GM13977 (cell line): ENCODE data around the gene WDFY2.
"Not testable (repeated sequence)": the region's sequence is repeated elsewhere in the genome, so short reads cannot be mapped to it uniquely, and the experiment has no call there.

ENCODE experiments used
- DNase-seq: peaks from one replicate; pipeline ENCODE4 v3.0.0; 2012; ENCODE audit warnings: low spot score
- in situ Hi-C: fragments of 300-500 bp; cut with MboI; formaldehyde crosslinking; loops from one replicate; pipeline ENCODE4 v1.12.0; 2022; ENCODE audit warnings: low sequenced_read_pairs, low pct_unique_long_range_greater_than_20kb, mixed read lengths, inconsistent platforms; ENCODE audit not compliant: unreplicated experiment
- TF ChIP-seq, protein P1 (sequence below): IDR thresholded peaks from 2 replicates; pipeline ENCODE4 v1.5.1; 2012; ENCODE audit warnings: mild to moderate bottlenecking, control low read depth; ENCODE audit not compliant: insufficient read depth; ENCODE audit errors: extremely low read depth, missing control alignments

The WDFY2 gene

DNA sequence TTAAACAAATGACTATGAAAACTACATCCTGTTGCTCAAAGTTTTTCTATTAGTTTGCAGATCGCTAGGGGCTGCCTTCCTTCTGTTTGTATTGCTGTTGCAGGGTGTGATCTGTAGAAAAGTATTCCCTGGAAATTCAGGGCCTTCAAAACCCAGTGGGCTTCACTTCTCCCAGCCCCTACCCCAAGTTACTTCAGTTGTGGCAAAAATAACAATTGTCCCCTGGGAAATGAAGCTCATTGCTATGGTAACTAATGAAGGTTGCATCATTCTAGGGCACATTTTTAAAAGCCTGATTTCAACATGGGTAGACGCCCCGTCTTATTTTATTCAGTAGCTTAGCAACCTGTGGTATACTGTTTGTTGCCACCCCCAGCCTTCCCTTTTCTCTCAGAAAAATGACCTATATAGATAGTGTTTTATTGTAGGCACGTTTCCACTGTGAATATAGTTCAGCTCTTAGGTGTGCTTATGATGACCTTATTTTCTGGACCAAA is 60.9 kb downstream of the WDFY2 start:
- in situ Hi-C loops = no loop called here
- TF ChIP-seq, protein P1, sequence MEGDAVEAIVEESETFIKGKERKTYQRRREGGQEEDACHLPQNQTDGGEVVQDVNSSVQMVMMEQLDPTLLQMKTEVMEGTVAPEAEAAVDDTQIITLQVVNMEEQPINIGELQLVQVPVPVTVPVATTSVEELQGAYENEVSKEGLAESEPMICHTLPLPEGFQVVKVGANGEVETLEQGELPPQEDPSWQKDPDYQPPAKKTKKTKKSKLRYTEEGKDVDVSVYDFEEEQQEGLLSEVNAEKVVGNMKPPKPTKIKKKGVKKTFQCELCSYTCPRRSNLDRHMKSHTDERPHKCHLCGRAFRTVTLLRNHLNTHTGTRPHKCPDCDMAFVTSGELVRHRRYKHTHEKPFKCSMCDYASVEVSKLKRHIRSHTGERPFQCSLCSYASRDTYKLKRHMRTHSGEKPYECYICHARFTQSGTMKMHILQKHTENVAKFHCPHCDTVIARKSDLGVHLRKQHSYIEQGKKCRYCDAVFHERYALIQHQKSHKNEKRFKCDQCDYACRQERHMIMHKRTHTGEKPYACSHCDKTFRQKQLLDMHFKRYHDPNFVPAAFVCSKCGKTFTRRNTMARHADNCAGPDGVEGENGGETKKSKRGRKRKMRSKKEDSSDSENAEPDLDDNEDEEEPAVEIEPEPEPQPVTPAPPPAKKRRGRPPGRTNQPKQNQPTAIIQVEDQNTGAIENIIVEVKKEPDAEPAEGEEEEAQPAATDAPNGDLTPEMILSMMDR = no peak
- peak; percentile 51 for DNase-seq

DNA sequence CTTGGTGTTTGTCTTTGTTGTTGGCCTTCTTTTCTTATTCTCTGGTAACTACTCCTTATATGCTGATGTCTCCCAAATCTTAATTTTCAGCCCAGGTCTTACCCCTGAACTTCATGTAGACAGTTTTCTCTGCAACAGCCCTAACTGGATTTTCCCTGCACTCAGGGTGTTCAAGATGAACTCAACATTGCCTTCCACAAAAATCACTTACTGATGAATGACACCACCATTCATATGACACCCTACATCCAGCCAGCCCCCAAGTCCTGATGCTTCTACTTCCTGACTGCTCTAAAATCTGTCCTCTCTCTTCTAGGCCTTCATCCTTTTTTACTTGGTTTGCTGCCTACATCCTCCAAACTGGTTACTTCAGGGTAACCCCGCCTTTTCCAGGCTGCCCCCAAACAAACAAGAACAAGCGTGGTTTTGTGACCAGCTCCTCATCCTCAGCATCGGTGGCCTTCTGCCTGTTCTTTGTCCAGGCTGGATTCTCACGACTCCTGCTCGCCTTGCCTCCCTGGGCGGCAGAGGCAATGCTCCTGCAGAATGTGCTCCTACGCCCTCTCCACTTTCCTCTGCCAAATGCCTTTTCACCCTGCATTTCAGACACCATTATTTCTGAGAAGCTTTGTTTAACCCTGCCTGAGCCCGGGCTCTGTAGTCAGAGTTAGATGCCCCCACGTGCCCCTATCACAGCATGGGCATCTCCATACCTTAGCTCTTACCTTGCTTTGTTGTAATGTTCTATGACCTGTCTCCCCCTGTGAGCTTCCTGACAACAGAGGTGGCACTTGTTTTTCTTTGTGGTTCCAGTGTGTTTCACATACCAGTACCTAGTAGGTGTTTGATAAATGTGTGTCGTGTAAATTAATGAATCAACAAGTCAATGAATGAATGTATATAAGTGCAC is 61.8 kb downstream of the WDFY2 start:
- no peak for DNase-seq
- in situ Hi-C loops = no loop called here
- TF ChIP-seq, protein P1 = no peak

DNA sequence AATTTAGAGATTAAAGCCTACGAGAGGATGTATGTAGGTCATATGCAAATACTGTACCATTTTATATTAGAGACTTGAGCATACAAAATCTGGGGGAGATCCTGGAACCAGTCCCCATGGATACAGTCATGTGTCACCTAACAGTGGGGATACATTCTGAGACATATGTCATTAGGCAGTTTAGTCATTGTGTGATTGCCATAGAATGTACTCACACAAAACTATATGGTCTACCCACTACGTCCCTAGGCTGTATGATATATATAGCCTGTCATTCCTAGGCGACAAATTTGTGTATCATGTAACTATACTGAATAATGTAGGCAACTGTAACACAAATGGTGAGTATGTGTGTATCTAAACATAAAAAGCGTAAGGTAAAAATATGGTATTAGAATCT is 62.8 kb downstream of the WDFY2 start:
- in situ Hi-C loops = no loop called here
- TF ChIP-seq, protein P1 = no peak
- no peak for DNase-seq

DNA sequence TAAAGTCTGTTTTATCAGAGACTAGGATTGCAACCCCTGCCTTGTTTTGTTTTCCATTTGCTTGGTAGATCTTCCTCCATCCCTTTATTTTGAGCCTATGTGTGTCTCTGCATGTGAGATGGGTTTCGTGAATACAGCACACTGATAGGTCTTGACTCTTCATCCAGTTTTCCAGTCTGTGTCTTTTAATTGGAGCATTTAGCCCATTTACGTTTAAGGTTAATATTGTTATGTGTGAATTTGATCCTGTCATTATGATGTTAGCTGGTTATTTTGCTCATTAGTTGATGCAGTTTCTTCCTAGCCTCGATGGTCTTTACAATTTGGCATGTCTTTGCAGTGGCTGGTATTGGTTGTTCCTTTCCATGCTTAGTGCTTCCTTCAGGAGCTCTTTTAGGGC is 67.9 kb downstream of the WDFY2 start:
- in situ Hi-C loops, DNase-seq: not testable (repeated sequence)

DNA sequence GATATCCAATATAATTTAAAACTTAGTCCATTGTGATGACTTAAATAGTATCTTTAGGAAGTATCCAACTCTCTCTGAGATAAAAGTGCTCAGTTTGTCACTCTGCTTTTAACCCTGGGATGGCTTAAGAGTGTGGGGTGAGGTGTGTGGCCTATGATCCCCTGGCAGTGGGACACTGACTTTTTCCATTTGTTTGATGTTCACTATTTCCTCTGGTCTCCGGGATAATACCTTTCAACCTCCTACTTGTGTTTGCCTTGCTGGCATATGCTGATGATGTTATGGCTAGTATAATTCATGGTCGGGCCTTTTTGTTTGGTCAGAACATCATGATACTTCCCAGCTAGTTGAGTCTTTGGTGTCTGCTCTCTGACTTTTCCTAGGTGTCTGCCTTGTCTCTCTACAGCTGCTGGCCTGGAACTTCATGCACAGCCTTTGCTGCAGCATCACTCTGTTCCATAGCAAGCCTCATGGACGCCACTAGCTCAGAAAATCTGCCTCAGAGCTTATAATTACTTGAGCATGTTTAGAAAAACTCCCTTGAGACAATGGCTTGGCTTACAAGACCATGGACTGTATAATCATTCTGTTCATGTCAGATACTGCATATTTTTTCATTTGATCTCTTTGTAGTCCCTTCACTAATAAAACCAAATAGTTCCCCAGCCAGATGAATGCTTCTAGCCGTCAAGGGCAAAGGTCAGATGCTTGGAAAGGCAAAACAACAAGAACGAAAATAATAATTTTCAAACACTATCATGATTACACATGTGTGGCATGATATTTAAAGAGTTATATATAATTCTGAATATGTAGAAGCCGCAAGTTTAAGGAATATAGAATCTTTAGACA is 75.2 kb downstream of the WDFY2 start:
- no peak for DNase-seq
- TF ChIP-seq, protein P1 = no peak

DNA sequence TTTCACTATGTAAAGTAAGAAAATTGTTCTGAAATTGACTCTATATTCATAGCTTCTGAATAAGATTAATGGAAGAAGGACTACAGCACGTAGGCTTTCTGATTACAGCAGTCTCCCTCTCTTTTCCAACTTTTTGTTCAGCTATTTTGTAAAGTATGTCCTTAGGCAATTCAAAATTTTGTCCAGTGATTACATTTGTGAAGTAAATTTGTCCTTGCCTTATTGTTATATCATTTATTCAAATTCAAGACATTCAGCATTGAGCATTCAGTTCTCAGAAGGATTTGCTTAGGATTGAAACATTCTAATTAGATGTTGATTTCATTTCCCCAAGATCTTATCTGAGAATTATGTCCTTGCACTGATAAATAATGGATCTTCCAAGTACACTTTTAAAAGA is 76.6 kb downstream of the WDFY2 start:
- in situ Hi-C loops = no loop called here
- TF ChIP-seq, protein P1 = no peak
- no peak for DNase-seq

More for the DNA sequence above, 75.2 kb downstream of the WDFY2 start:
- in situ Hi-C loops = no loop called here
